ENCODE results near the gene PPL. TPM values are rescaled to one million over a fixed set of nuclear protein-coding genes. Genes with fewer than 3 reads are reported as not detected.
A peak's percentile ranks its signal among the peaks of the same experiment; 100 is the strongest.

PPL gene
- total RNA-seq, 1 donor from 2014 or later = 18.4 TPM

DNA sequence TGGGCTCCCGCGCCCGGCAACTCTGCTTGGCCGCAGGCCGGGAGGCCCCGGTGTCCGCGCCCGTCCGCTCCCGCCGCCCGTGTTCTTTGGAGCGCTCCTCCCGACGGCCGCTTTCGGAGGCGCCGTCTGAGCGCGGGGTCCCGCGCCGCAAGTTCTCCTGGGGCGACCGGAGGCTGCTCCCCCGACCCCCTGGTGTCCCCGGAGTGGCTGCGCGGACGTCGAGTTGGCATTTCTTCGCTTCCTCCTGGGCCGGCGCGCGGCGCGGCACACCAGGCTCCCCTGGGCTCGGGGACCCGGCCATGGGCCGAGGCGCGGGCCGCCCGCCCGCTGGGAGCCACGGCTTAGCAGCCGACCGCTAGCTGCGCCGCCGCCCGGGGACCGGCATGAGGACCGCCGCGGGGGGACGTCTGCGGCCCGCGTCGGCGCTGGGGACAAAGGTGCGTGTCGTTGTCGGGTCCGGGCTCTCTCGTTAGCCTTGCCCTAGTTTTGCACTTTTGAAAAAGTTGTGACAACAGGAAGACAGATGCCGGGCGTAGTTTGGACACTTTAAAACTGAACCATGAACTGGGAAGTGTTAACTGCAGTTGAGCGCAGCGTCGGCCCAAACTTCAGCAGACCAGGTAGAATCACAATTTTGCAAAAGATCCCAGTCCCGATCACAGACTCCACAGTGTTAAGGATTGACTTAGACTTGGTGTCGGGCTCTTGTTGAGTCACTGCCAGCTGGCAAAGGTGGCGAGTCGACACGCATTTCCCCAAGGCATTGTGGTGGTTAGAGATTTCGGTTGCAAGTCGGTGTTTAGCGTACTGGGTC, 89.0 kb downstream of the PPL start:
- intact Hi-C loops (cut with micrococcal nuclease) = no loop called here
- peak; percentile 31 for ATAC-seq
- peak; percentile 74 for DNase-seq

DNA sequence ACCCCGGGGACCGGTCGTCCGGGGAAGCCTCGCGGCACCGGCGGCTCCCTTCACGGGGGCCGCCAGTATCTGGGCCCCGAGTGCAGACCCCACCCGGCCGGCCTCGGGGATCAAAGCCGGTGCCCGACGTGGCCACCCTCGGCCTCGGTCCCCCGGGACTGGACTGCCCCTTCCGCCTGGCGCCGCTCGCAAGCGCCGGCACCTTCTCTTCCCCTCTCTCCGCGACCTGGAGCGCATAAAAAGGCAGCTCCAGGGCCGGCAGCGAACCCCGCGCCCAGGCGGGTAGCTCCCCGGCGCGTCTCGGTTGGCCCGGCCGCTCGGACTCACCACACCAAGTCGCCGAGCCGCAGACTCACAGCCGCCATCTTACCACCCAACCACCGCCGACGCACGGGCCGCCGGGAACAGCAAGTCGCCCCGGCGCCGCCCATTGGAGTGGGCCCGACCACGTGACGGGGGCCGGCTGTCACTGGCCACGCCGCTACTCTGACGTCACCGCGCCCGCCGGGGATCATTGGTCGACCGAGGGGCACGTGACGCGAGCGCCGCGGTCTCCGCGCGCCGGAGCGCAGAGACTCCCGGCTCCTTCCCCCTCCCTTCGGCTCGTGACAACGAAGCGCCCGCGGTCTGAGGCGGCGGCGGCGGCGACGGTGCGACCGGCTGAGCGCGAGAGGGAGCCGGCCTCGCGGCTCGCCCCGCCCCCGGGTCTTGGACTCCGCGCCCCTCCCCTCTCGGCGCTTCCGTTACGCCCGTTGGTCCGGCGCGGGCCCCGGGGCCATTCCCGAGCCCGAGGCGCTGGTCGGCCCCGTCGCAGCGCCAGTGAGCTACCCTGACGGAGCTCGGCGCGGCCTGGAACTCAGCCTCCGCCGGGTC, 89.8 kb downstream of the PPL start, which contains the start of the genes GLYR1 and UBN1:
Gene GLYR1, minus strand, starts transcription at position 388 of the 873 bp plus-strand sequence. Its CDS starts 23 bp downstream, at position 365.
Gene UBN1, plus strand, starts transcription at position 581 of the 873 bp plus-strand sequence. CDS start 5,437 bp downstream, outside the sequence.
- DNase-seq (peak; percentile 100), ATAC-seq (peak; percentile 97)
- intact Hi-C loops (cut with micrococcal nuclease) = no loop called here

DNA sequence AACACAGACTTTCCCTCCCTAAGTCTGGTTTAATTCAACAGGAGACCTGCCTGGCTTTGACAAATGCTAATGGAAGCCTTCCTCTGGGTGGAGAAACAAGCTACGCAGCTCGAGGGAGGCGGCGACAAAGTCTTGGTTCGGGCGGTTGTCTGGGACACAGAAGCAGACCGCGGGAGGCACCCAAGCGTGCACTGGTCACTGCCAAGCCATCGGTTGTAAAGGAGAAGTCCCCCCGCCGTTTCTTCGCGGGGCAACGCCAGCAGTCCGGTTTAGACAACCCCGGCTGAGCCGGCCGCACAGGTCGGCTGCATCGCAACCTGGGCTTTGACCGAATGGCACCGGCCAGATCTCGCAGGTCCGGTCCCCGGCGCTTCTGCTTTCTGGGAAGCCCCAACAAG, 90.4 kb downstream of the PPL start:
- ATAC-seq = peak; percentile 29
- peak; percentile 51 for DNase-seq
- intact Hi-C loops (cut with micrococcal nuclease) = no loop called here

DNA sequence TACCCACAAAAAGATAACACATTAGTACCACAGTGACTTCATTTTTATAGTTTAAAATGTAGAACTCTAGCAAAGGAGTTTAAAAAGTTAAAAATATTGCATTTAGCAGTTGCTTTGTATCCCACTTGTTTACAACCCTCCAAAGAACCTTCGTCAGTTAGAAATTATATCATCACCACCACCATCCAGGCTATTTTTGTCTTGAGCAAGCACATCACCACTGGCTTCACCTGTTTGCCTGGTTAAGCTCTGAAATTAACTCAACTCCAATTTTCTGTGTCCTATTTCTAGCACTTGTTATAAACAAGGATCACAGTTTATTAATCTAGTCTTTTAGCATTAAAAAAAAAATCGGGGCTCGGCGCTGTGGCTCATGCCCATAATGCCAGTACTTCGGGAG, 96.0 kb downstream of the PPL start:
- no peak for ATAC-seq
- intact Hi-C loops (cut with micrococcal nuclease) = no loop called here

DNA sequence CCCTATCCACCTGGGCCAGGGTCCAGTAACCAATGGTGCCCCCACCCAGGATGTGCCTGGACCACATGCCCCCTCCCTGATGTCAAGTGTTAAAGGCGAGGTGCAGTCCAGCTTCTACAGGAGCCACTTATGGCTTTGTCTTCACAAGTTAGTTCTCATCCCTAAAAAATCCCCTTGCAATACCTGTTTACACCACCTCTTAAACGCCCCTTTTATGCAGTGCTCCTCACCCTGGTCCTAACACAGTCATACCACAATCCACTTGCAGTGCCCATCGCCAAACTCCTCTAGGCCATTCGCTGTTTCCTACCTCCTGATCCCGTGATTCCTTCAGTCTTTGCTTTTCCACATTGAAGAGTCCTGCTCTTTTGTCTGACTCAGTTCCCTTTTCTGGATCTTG, 97.0 kb downstream of the PPL start:
- DNase-seq (no peak), ATAC-seq (no peak)
- intact Hi-C loops (cut with micrococcal nuclease) = no loop called here

More for the DNA sequence above, 96.0 kb downstream of the PPL start:
- no peak for DNase-seq

DNA sequence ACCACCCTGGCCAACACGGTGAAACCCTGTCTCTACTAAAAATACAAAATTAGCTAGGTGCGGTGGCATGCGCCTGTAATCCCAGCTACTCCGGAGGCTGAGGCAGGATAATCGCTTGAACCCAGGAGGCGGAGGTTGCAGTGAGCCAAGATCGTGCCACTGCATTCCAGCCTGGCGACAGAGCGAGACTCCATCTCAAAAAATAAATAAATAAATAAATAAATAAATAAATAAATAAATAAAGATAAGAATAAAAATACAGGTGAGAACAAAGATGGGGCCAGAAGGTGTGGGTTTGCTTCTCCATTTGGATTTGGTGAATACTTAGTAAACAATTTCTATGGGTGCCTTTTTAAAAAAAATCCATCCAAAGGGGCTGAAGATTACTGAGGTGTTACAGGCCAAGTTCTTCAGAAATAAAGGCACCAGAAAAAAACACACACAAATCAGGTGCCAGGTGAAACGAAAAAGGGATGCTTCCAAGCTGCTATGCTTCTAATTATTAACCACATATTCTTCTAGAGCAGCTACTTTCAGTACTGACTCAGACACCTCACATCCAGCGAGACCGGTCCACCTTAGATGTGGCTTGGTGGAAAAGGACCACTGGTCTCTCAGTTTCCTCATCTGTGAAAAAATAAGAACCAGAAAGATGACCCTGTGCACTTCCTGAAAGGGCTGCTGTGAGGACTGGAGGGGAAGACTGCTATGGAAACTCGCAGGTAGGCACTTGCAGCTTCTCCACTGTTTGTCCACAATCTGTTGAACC, 99.0 kb downstream of the PPL start:
- no peak for ATAC-seq
- DNase-seq = no peak
- intact Hi-C loops (cut with micrococcal nuclease) = no loop called here

DNA sequence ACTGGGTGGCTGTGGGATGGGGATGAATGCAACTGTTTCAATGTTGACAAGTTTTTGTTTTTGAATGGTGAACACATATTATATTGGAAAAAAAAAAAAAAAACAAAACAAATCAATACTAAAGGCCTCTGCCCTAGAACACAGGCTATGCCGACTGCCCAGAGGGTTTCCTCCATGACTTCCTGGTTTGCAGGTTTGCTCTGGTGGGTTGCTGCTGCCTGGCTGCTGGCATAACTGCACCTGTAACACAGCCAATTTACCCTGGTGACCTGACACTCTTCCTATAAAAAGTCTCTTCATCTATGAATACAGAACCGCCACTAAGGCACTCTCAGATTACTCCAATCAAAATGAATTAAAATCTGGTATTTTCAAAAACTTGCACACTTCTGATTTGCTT, 100.2 kb downstream of the PPL start:
- ATAC-seq (peak; percentile 53), DNase-seq (no peak)
- intact Hi-C loops (cut with micrococcal nuclease) = no loop called here

DNA sequence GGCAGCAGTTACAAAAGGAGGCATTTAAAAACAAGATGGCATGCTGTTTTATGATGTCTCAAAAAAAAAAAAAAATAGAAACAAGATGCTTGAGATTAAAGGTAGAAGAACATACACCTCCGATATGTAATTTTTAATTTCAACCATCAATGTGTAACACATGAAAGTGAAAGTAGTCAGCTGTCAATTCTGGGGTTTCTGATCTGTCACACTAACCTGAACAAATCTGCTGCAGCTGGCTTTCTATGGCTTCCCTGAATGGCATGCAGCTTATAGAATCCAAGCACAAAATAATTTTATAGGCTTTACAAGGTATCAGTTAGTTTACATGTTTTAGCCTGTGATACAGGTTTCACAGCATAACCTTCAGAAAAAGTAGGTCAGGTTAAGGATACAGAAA, 103.4 kb downstream of the PPL start:
- ATAC-seq (no peak), DNase-seq (no peak)
- intact Hi-C loops (cut with micrococcal nuclease) = no loop called here

DNA sequence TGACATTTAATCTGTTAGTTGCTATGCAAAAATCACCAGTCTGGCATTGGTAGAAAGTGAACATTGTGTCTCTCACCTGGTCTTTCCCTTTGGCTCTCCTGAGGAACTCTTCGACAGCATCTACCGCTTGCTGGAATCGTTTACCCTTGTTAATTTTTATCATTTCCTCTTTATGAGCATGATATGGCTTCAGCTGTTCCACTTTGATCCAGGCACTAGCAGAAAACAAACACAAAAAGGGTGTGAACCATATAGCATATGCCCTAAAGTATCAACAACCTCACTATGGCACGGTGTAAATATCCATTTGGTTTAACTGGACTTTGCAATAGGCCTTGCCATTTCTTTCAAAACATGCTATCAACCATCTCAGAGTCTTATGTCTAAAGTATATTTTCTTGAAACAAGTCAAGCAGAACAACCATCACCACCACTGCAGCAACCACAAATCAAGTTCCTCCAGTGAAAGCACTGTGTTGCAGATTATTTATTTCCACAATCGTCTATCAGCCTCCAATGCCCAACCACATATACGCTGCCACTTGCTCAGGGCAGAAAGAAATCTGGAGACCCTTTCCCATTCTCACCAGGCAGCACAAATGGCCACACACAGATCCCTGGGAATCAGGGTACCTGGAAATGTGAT, 104.1 kb downstream of the PPL start:
- intact Hi-C loops (cut with micrococcal nuclease) = no loop called here
- no peak for ATAC-seq

More for the DNA sequence above, 104.1 kb downstream of the PPL start:
- no peak for DNase-seq

Other genes starting within 250 kb of the PPL start
- 51.7 TPM for gene NUDT16L1, start 243.6 kb downstream of the PPL start, total RNA-seq
- 7.8 TPM for gene ANKS3, start 202.9 kb downstream of the PPL start, total RNA-seq
- 0.30 TPM for gene DNAAF8, start 202.6 kb downstream of the PPL start, total RNA-seq
- gene ZNF500, start 170.0 kb downstream of the PPL start, total RNA-seq = 8.4 TPM
- not detected for gene SEPTIN12, start 148.8 kb downstream of the PPL start, total RNA-seq
- not detected for gene SMIM22, start 141.8 kb downstream of the PPL start, total RNA-seq
- gene ROGDI, start 134.5 kb downstream of the PPL start, total RNA-seq = 134 TPM
- 102 TPM for gene GLYR1, start 89.9 kb downstream of the PPL start, total RNA-seq
- gene UBN1, start 89.7 kb downstream of the PPL start, total RNA-seq = 50.9 TPM
- gene SEC14L5, start 21.2 kb upstream of the PPL start, total RNA-seq = 31.4 TPM
- gene NAGPA, start 96.8 kb upstream of the PPL start, total RNA-seq = 6.1 TPM
- 2.9 TPM for gene C16orf89, start 128.8 kb upstream of the PPL start, total RNA-seq
- gene ALG1, start 134.7 kb upstream of the PPL start, total RNA-seq = 8.3 TPM
- gene EEF2KMT, start 160.6 kb upstream of the PPL start, total RNA-seq = 4.9 TPM